Upper lobe of right lung (tissue), 1 donor: ENCODE measurements around the gene TMEM184A. TPM values are rescaled to one million over a fixed set of nuclear protein-coding genes. Genes with fewer than 3 reads are reported as not detected.
A peak's percentile ranks its signal among the peaks of the same experiment; 100 is the strongest.

Experiments used
- ATAC-seq: fragments of 200-7000 bp; cut with Tn5 transposase; one replicate; pipeline ENCODE4 v1.9.1; 2020; ENCODE audit warnings: mild to moderate bottlenecking, moderate library complexity
- DNase-seq: peaks from one replicate; pipeline ENCODE4 v3.0.0-alpha.2; 2020
- H3K27ac ChIP-seq: fragments of 200-600 bp; one replicate; pipeline ENCODE4 v1.8.0; 2022
- H3K27me3 ChIP-seq: fragments of 200-600 bp; one replicate; pipeline ENCODE4 v1.8.0; 2022; ENCODE audit warnings: mild to moderate bottlenecking
- H3K36me3 ChIP-seq: fragments of 200-600 bp; one replicate; pipeline ENCODE4 v1.8.0; 2022
- H3K4me1 ChIP-seq: fragments of 200-600 bp; one replicate; pipeline ENCODE4 v1.8.0; 2022
- H3K4me3 ChIP-seq: fragments of 200-600 bp; one replicate; pipeline ENCODE4 v1.8.0; 2022; ENCODE audit warnings: mild to moderate bottlenecking
- H3K9me3 ChIP-seq: fragments of 200-600 bp; one replicate; pipeline ENCODE4 v1.8.0; 2022
- intact Hi-C: fragments of 100-400 bp; cut with DNase I; formaldehyde crosslinking; loops from one replicate; pipeline ENCODE4 v1.11.0; 2022
- total RNA-seq: library from RNA; stranded (reverse); fragmentation: NEBNext Ultra II Directional; extraction: Animal tissue kit (Norgen Biotek cat#: 25700); gene quantifications from one replicate; pipeline ENCODE4 v1.2.1, GENCODE V29; 2021
- TF ChIP-seq, protein P1 (sequence below): fragments of 200-600 bp; IDR thresholded peaks from one replicate; pipeline ENCODE4 v1.8.0; 2022; ENCODE audit warnings: antibody characterized with exemption
- donor health status: DM: no; HTN: yes; CAD: no; lungs with severe emphysema.

TMEM184A gene
- total RNA-seq, 1 donor from 2014 or later: 4.4 TPM

- H3K4me3 ChIP-seq: peak overlapping the region; percentile 68
- no peaks in the 10 kb centered on the region for H3K9me3 ChIP-seq
- DNase-seq (no peak), ATAC-seq (no peak)
- intact Hi-C loops: no loop called here
- TF ChIP-seq, protein P1, sequence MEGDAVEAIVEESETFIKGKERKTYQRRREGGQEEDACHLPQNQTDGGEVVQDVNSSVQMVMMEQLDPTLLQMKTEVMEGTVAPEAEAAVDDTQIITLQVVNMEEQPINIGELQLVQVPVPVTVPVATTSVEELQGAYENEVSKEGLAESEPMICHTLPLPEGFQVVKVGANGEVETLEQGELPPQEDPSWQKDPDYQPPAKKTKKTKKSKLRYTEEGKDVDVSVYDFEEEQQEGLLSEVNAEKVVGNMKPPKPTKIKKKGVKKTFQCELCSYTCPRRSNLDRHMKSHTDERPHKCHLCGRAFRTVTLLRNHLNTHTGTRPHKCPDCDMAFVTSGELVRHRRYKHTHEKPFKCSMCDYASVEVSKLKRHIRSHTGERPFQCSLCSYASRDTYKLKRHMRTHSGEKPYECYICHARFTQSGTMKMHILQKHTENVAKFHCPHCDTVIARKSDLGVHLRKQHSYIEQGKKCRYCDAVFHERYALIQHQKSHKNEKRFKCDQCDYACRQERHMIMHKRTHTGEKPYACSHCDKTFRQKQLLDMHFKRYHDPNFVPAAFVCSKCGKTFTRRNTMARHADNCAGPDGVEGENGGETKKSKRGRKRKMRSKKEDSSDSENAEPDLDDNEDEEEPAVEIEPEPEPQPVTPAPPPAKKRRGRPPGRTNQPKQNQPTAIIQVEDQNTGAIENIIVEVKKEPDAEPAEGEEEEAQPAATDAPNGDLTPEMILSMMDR: no peak
- H3K27me3 ChIP-seq: no peaks in the 10 kb centered on the region
- peak overlapping the region; percentile 91 for H3K27ac ChIP-seq
- H3K4me1 ChIP-seq: peaks cover 47% of the 10 kb centered on the region
- no peaks in the 10 kb centered on the region for H3K36me3 ChIP-seq
These were observed 22.3 kb downstream of the TMEM184A start for GRCh38 chr7:1533547-1534329.

DNA sequence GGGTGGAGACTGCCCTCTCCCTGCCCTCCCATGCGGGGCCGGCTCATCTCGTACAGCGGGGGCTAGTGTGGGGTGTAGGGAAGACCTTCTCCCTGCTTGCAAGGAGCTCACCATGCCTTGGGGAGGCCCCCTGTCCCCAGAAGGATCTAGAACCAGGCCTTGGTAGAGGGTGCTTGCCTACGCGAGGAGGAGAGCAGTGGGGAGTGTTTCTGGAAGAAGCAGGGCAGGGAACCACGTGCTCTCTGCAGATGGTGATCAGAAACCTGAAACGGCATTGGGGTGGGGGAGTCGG, 22.8 kb downstream of the TMEM184A start:
- Histone ChIP-seq H3K4me3 (peak overlapping the region; percentile 68), H3K27ac (peak overlapping the region; percentile 91), H3K36me3 (no peaks in the 10 kb centered on the region), H3K27me3 (no peaks in the 10 kb centered on the region), H3K4me1 (peaks cover 41% of the 10 kb centered on the region), H3K9me3 (no peaks in the 10 kb centered on the region)
- DNase-seq: no peak
- TF ChIP-seq, protein P1: no peak
- intact Hi-C loops: no loop called here
- ATAC-seq: no peak

DNA sequence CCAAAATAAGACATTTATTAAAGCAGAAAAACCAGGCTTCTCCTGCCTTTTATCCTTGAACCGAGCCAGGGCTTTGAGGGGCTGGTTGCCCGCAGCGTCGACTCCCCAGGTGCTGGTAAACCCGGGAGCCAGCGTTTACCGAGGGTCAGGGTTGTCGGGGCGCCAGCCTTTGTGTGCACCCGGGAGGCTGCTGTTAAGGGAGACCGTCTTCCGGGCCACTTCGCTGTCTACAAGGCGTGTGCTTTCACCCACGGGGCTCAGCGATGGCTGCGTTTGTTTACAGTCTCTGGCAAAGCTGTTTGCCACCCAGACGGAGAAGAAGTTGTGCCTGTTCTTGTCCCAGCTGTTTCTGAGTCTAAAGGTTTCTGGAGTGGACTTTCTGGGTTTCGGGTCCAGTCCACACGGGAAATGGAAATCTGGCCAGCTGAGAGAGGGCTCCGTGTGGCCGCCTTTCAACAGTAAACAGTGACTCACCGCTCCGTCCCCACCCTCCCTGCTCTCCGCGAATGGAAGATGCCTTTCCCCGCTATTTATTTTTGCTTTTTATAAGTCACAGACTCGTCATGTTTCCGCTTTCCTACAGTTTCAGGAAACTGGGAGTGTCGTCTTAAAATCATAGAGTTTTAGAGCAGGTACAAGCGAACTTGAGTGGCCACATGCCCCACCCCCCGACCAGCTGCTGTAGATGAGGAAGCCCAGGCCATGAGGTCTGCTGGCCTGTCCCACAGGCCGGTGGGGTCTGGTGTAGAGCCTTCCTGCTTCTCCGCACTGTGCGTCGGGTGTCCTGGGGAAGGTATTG, 23.4 kb downstream of the TMEM184A start:
- intact Hi-C loops: no loop called here
- Histone ChIP-seq H3K4me3 (peak overlapping the region; percentile 68), H3K27me3 (peaks cover 3% of the 10 kb centered on the region), H3K36me3 (no peaks in the 10 kb centered on the region), H3K9me3 (no peaks in the 10 kb centered on the region), H3K4me1 (peaks cover 41% of the 10 kb centered on the region), H3K27ac (peak overlapping the region; percentile 91)
- TF ChIP-seq, protein P1: no peak
- DNase-seq: peak; percentile 92
- ATAC-seq: peak; percentile 63

GRCh38 chr7:1531979-1532455, 24.0 kb downstream of the TMEM184A start:
- H3K4me1 ChIP-seq: peaks cover 41% of the 10 kb centered on the region
- intact Hi-C loops: no loop called here
- DNase-seq (no peak), ATAC-seq (no peak)
- peak overlapping the region; percentile 91 for H3K27ac ChIP-seq
- peaks cover 3% of the 10 kb centered on the region for H3K27me3 ChIP-seq
- TF ChIP-seq, protein P1: no peak
- no peaks in the 10 kb centered on the region for H3K36me3 ChIP-seq
- H3K4me3 ChIP-seq: peak overlapping the region; percentile 68
- H3K9me3 ChIP-seq: no peaks in the 10 kb centered on the region

DNA sequence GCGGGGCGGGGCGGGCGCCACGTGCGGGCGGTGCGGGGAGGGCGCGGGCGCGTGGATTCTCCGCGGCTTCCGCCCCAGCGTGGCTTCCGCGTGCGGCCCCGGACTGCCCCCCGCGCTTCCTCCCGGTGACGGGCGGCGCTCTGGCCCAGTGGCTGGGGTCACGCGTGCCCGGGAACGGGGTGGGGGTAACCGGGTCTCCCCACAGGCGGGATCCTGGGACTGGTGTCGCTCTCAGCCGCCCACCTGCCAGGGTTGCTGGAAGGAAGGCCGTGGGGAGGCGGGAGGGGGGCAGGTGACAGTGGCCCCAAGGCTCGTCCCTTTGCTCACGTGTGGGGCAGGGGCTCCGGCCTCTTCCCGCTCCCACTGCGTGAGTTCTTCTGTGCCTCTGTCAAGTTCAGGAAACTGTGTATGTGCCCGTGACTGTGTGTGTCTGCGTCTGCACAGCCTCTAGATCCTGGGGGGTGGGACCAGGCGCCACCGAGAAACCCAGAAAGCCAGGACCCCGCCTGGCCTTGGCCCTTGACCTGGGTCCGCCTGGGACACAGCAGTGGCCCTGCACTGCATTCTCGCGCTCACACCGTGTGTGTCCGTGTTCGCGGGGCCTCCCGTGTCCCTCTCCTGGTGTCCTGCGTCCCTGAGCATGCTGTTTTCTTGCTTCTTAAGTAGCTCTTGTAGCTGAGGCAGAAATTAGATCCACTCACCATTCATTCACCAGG, 24.6 kb downstream of the TMEM184A start:
- Histone ChIP-seq H3K27ac (peak overlapping the region; percentile 91), H3K9me3 (no peaks in the 10 kb centered on the region), H3K27me3 (peaks cover 3% of the 10 kb centered on the region), H3K4me3 (peak overlapping the region; percentile 68), H3K4me1 (peaks cover 36% of the 10 kb centered on the region), H3K36me3 (no peaks in the 10 kb centered on the region)
- ATAC-seq: peak; percentile 9
- no peak for DNase-seq
- TF ChIP-seq, protein P1: no peak
- intact Hi-C loops: no loop called here
